Lower leg skin (tissue), 4 donors: Measurements from ENCODE around the gene OR7G3. TPM values are rescaled to one million over a fixed set of nuclear protein-coding genes. Genes with fewer than 3 reads are reported as not detected.

ENCODE experiments used
- DNase-seq, 2 donors: peaks; one replicate each; pipeline ENCODE4 v3.0.0-alpha.2; 2019; ENCODE audit warnings: low spot score in 2 of 2
- H3K4me3 ChIP-seq: fragments of 200-600 bp; sonication (generic); 2 replicates; pipeline ENCODE4 v1.5.1; 2017; ENCODE audit warnings: mild to moderate bottlenecking, low read depth; ENCODE audit not compliant: poor library complexity, severe bottlenecking
- CTCF ChIP-seq, 3 donors: fragments of 450-650 bp; IDR thresholded peaks; one replicate each; pipeline ENCODE4 v1.5.1; 2016; ENCODE audit warnings: antibody characterized with exemption in 3 of 3, mild to moderate bottlenecking in 3 of 3, moderate library complexity in 2 of 3
- POLR2A ChIP-seq, 2 donors: fragments of 450-650 bp; IDR thresholded peaks; one replicate each; pipeline ENCODE4 v1.6.1; 2016 to 2017; ENCODE audit warnings: antibody characterized with exemption in 2 of 2, mild to moderate bottlenecking in 1 of 2, moderate library complexity in 1 of 2
- WGBS, 2 donors: methylation state at CpG; one replicate each; pipeline ENCODE4 v1.1.5; 2018; 5-methylcytosine and 5-hydroxymethylcytosine counted together
- intact Hi-C: fragments of 100-400 bp; cut with DNase I; formaldehyde crosslinking; loops from one replicate; pipeline ENCODE4 v1.15.0; 2023; ENCODE audit warnings: low total_unique reads
- total RNA-seq, 4 donors: library from RNA; depleted of rRNA; stranded (reverse); fragments of >200 nt; gene quantifications; one replicate each; pipeline ENCODE4 v1.1.0, GENCODE V29; 2016

OR7G3 gene
- total RNA-seq, 4 donors from 2014 or later: not detected

GRCh38 chr19:9148697-9149096, 21.9 kb upstream of the OR7G3 start:
- 96% methylated on average over 3 of the region's 3 CpGs for WGBS, 2 donors
- TF ChIP-seq CTCF (IDR thresholded peaks at IDR 0.05): no peak
- TF ChIP-seq POLR2A (IDR thresholded peaks at IDR 0.05): no peak
- DNase-seq: no peak
- intact Hi-C loops: loop anchor here (10.0 kb wide), 1 partner anchor 1526 kb away; no protein-coding TSS in a partner anchor
- H3K4me3 ChIP-seq: no peak overlapping the region

- intact Hi-C loops: loop anchor here (10.0 kb wide), 1 partner anchor 1528 kb away; no protein-coding TSS in a partner anchor
- DNase-seq: no peak
- no peak overlapping the region for H3K4me3 ChIP-seq
- WGBS, 2 donors: 92 to 95% methylated on average over 1 of the region's 1 CpG
- TF ChIP-seq POLR2A (IDR thresholded peaks at IDR 0.05): no peak
- no peak for TF ChIP-seq CTCF (IDR thresholded peaks at IDR 0.05)
Observed at GRCh38 chr19:9146882-9147281, 20.1 kb upstream of the OR7G3 start.

GRCh38 chr19:9144920-9145319, 18.2 kb upstream of the OR7G3 start:
- WGBS, 2 donors: 98 to 99% methylated on average over 5 of the region's 5 CpGs
- no peak for DNase-seq
- intact Hi-C loops: loop anchor here (10.0 kb wide), 1 partner anchor 1530 kb away; no protein-coding TSS in a partner anchor
- TF ChIP-seq POLR2A (IDR thresholded peaks at IDR 0.05) (no peak), CTCF (IDR thresholded peaks at IDR 0.05) (no peak)
- H3K4me3 ChIP-seq: no peak overlapping the region

- peak; percentile 93 to 98 for DNase-seq
- 0 to 1% methylated on average over 35 to 43 of the region's 43 CpGs for WGBS, 2 donors
- H3K4me3 ChIP-seq: peak within 1 kb of the TSS; percentile 98
- TF ChIP-seq POLR2A (IDR thresholded peaks at IDR 0.05) (peak in 1 of 2 donors; percentile 12), CTCF (IDR thresholded peaks at IDR 0.05) (no peak)
- intact Hi-C loops: loop anchor here (10.0 kb wide), 1 partner anchor 1534 kb away; no protein-coding TSS in a partner anchor
Observed at GRCh38 chr19:9140159-9140874, 13.6 kb upstream of the OR7G3 start, which contains the start of gene ZNF317. TSS of gene ZNF317 (plus strand) at chr19:9140397. CDS start at chr19:9156017, 15,620 bp downstream.

GRCh38 chr19:9139609-9140158, 12.9 kb upstream of the OR7G3 start:
- DNase-seq: no peak
- WGBS, 2 donors: 27 to 30% methylated on average over 8 of the region's 8 CpGs
- intact Hi-C loops: loop anchor here (10.0 kb wide), 1 partner anchor 1535 kb away; no protein-coding TSS in a partner anchor
- TF ChIP-seq POLR2A (IDR thresholded peaks at IDR 0.05): no peak
- no peak for TF ChIP-seq CTCF (IDR thresholded peaks at IDR 0.05)
- peak overlapping the region; percentile 98 for H3K4me3 ChIP-seq
